ENCODE data around the gene NBEAL2. TPM values are rescaled to one million over a fixed set of nuclear protein-coding genes. Genes with fewer than 3 reads are reported as not detected.

Gene NBEAL2
- total RNA-seq, 1 donor, result 3.5 TPM

- DNase-seq (ENCODE audit: low read depth), result no peak
- no peak overlapping the region for H3K4me3 ChIP-seq (ENCODE audit: low read depth, low read length)
- no peak for TF ChIP-seq CTCF (IDR thresholded peaks at IDR 0.05; ENCODE audit: insufficient read depth, low read depth, low read length)
Measured at GRCh38 chr3:46934072-46934471, 45.4 kb upstream of the NBEAL2 start.

- peak; percentile 50 for DNase-seq (ENCODE audit: low read depth)
- no peak for TF ChIP-seq CTCF (IDR thresholded peaks at IDR 0.05; ENCODE audit: insufficient read depth, low read depth, low read length)
- H3K4me3 ChIP-seq (ENCODE audit: low read depth, low read length), result no peak overlapping the region
Measured at GRCh38 chr3:46934498-46935167, 44.8 kb upstream of the NBEAL2 start.

GRCh38 chr3:46935168-46935858 lies 44.2 kb upstream of the NBEAL2 start:
- peak; percentile 97 for TF ChIP-seq CTCF (IDR thresholded peaks at IDR 0.05; ENCODE audit: insufficient read depth, low read depth, low read length)
- peak; percentile 98 for DNase-seq (ENCODE audit: low read depth)
- H3K4me3 ChIP-seq (ENCODE audit: low read depth, low read length), result no peak overlapping the region

- DNase-seq (ENCODE audit: low read depth), result no peak
- TF ChIP-seq CTCF (IDR thresholded peaks at IDR 0.05; ENCODE audit: insufficient read depth, low read depth, low read length), result no peak
- H3K4me3 ChIP-seq (ENCODE audit: low read depth, low read length), result no peak overlapping the region
Measured at GRCh38 chr3:46935989-46936558, 43.4 kb upstream of the NBEAL2 start.

DNA sequence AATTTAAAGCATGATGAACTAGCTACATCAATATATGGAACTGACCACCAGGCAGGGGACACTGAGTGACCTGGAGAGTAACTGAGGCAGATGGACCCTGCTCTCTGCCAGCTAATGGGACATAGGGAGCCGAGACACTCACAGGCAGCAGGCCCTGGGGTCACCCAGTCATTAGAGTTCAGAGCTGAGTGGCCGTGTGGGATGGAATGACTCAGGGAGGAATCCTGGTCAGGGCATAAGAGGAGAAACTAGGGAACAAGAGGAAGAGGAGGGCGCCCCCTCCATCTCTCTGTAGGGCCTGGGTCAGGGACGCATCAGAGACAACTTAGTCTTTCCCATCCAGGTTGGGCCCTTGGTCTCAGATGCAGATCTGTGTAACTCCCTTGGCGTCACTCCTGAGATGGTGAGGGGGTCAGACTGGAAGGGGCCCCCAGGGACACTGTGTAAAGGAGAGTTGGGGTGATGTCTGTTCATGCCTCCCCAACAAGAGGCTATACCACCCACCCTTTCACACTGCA lies 42.7 kb upstream of the NBEAL2 start:
- no peak for TF ChIP-seq CTCF (IDR thresholded peaks at IDR 0.05; ENCODE audit: insufficient read depth, low read depth, low read length)
- no peak overlapping the region for H3K4me3 ChIP-seq (ENCODE audit: low read depth, low read length)
- peak; percentile 41 for DNase-seq (ENCODE audit: low read depth)

DNA sequence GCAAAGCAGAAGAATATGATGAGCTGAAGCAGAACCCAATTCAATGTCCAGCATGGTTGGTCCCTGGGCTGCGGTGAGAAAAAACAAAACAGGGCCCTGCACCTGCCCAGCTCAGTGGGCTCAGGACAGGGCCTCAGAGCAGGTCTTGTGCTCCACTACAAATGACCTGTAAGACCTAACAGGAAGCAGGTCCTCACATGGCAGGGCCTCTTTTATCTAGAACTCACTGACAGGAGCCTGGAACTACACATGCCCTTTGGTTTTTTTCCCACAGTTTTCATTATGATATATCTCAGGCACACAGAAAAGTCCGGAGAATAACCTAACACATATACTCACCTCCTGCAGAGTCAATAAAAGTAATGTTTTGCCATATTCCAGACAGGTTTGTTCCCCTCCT lies 41.3 kb upstream of the NBEAL2 start:
- no peak overlapping the region for H3K4me3 ChIP-seq (ENCODE audit: low read depth, low read length)
- TF ChIP-seq CTCF (IDR thresholded peaks at IDR 0.05; ENCODE audit: insufficient read depth, low read depth, low read length), result no peak

More for the DNA sequence above, 41.3 kb upstream of the NBEAL2 start:
- DNase-seq (ENCODE audit: low read depth), result no peak
